ENCODE measurements around the gene ISG15. TPM values are rescaled to one million over a fixed set of nuclear protein-coding genes. Genes with fewer than 3 reads are reported as not detected.
A peak's percentile ranks its signal among the peaks of the same experiment; 100 is the strongest.

The ISG15 gene
- total RNA-seq = 10 to 100 TPM; 30.5 to 51.7 TPM

DNA sequence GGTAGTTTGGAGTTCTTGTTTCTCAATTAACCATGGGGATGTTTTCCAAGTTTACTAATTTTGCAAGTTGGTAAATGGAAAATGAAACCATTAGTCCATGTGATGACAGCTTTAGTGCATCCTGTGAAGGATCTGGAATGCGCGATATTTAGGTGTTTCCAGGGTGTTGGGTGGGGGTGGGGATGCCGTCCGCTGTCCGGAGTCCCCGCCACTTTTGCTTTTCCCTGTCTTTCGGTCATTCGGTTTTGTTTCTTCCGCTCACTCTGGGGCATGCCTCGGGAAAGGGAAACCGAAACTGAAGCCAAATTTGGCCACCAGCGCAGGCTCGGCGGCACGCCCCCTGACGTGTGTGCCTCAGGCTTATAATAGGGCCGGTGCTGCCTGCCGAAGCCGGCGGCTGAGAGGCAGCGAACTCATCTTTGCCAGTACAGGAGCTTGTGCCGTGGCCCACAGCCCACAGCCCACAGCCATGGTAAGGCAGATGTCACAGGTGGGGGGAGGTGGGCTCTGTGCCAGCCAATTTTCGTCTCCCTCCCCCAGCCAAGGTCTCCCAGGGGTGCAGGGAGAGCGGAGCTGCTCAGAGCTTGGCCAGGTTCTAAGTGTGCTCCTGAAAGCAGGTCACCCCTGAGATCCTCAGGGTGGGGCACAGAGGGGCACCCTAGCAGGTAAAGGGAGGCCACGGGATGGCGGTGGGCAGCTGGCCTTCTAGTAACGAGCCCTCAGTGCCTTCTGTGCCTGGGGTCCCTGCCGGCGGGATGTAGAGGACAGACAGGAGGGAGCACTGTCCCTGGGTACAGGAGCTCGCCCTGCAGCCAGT lies at the start of gene ISG15:
Gene ISG15 (plus strand): TSS at position 393 of the 817 bp plus-strand sequence. CDS start 77 bp downstream, at position 470.
- POLR2A ChIA-PET = no interaction called here
- Mint-ChIP-seq H3K4me3 (peak within 1 kb of the TSS; percentile 74), H3K4me1 (peaks cover 27% of the 10 kb centered on the region), H3K27me3 (peaks cover 2% of the 10 kb centered on the region), H3K27ac (peak within 1 kb of the TSS; percentile 80), H3K36me3 (ENCODE audit: low read depth) (no peaks in the 10 kb centered on the region), H3K9me3 (ENCODE audit: low read depth) (no peaks in the 10 kb centered on the region)
- CTCF ChIA-PET = interaction anchor here (0.6 to 2.2 kb wide), 4 partner anchors 11 to 109 kb away, joined by 3 to 14 read pairs (median 4); partner anchors contain the start of gene PLEKHN1
- intact Hi-C loops (cut with DNase I, micrococcal nuclease) = loop anchor here in 1 of 2 experiments (1.0 to 2.0 kb wide), 3 partner anchors 13 to 51 kb away; partner anchors contain the start of gene HES4
- peak; percentile 92 for DNase-seq
- peak; percentile 93 for ATAC-seq

DNA sequence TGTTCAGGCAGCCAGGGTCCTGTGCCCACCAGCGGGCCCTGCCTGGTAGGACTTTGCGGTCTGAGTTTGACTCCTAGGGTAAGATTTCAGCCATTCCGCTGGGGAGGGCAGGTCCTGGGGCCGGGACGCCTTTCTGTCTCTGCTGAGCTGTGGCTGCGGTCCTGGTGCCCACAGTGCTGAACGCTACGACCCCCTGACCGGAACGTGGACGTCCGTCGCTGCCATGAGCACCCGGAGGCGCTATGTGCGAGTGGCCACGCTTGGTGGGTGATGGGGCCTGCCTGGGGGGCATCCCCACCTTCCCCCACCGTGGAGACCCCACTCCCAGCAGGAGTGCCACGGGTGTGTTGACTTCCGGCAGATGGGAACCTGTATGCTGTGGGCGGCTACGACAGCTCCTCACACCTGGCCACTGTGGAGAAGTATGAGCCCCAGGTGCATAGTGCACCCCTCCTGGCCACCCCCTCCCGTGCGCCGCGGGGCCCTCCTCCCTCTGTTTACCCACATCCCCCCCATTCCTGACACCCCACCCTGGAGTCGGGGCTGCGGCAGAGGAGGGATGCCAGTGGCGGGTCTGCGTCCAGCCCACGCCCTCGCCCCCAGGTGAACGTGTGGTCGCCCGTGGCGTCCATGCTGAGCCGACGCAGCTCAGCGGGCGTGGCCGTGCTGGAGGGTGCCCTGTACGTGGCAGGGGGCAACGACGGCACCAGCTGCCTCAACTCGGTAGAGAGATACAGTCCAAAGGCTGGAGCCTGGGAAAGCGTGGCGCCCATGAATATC lies 49.4 kb upstream of the ISG15 start:
- no peak overlapping the region for H3K27ac Mint-ChIP-seq
- peaks cover 4% of the 10 kb centered on the region for H3K27me3 Mint-ChIP-seq
- DNase-seq (no peak), ATAC-seq (no peak)
- no peaks in the 10 kb centered on the region for H3K36me3 Mint-ChIP-seq (ENCODE audit: low read depth)
- no peak overlapping the region for H3K4me3 Mint-ChIP-seq
- CTCF ChIA-PET = interaction anchor here (0.9 kb wide), 1 partner anchor 43 kb away, joined by 4 read pairs; no protein-coding TSS in a partner anchor
- POLR2A ChIA-PET = no interaction called here
- intact Hi-C loops (cut with DNase I, micrococcal nuclease) = loop anchor here in 1 of 2 experiments (10.0 kb wide), 1 partner anchor 61 kb away; the partner anchor contains the start of gene AGRN
- H3K4me1 Mint-ChIP-seq = peaks cover 10% of the 10 kb centered on the region
- H3K9me3 Mint-ChIP-seq (ENCODE audit: low read depth) = no peaks in the 10 kb centered on the region

DNA sequence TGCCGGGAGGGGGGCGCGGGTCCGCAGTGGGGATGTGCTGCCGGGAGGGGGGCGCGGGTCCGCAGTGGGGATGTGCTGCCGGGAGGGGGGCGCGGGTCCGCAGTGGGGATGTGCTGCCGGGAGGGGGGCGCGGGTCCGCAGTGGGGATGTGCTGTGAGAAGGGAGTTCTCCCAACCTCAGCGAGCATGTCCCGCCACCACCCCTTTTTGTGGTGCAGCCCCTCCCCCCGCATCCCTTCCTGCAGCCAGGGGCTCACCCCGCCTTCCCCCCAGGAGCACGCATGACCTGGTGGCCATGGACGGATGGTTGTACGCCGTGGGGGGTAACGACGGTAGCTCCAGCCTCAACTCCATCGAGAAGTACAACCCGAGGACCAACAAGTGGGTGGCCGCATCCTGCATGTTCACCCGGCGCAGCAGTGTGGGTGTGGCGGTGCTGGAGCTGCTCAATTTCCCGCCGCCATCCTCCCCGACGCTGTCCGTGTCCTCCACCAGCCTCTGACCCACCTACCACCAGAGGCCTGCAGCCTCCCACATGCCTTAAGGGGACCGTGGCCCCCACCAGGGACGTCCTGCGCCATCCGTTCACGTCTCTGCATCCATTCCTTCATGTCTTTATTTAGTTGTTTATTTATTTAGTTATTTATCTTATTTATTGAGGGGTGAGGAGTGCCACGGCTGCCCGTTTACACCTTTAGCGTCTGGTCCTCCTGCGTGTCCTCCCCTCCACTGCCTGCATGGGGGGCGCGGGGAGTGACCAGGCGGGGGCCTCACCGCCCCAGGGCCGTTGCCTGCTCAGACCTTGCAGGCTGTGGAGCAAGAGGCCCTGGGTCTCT lies 48.4 kb upstream of the ISG15 start:
- POLR2A ChIA-PET = no interaction called here
- no peak for ATAC-seq
- Mint-ChIP-seq H3K4me1 (peaks cover 10% of the 10 kb centered on the region), H3K9me3 (ENCODE audit: low read depth) (no peaks in the 10 kb centered on the region), H3K4me3 (no peak overlapping the region), H3K27ac (no peak overlapping the region), H3K27me3 (peaks cover 11% of the 10 kb centered on the region), H3K36me3 (ENCODE audit: low read depth) (no peaks in the 10 kb centered on the region)
- intact Hi-C loops (cut with DNase I, micrococcal nuclease) = loop anchor here in 1 of 2 experiments (10.0 kb wide), 1 partner anchor 60 kb away; the partner anchor contains the start of gene AGRN
- CTCF ChIA-PET = no interaction called here
- no peak for DNase-seq

DNA sequence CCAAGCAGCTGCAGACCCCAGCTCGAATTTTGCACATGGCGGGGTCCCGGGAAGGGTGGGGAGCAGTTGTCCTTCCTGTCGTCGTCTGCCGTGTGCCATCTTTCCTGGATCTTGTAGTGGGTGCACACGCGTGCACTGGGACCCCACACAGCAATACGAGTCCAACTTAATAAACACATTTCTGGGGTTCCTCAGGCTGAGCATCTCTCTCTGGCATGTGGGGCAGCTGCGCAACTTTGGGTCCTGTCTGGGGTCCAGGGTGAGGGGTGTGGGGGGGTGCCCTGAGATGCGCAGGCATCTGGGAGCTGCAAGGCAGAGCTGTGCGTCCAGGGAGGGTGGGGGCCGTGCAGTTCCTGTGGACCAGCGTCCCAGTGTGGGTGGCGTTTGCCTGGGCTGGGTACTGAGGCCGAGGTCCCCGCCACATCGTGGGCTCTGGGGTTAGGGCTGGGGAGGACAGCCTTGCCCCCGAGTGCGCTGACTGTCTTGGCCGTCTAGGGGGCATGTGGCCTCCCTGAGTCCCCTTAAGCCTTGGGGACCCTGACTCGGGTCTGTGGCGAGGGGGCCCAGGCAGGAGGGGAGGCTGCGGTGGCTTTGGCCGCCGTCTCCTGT lies 47.7 kb upstream of the ISG15 start:
- ChIA-PET POLR2A (no interaction called here), CTCF (no interaction called here)
- Mint-ChIP-seq H3K27ac (no peak overlapping the region), H3K36me3 (ENCODE audit: low read depth) (no peaks in the 10 kb centered on the region), H3K4me3 (no peak overlapping the region), H3K4me1 (peaks cover 10% of the 10 kb centered on the region), H3K9me3 (ENCODE audit: low read depth) (no peaks in the 10 kb centered on the region), H3K27me3 (peaks cover 11% of the 10 kb centered on the region)
- ATAC-seq = no peak
- DNase-seq = no peak
- intact Hi-C loops (cut with DNase I, micrococcal nuclease) = loop anchor here in 1 of 2 experiments (10.0 kb wide), 1 partner anchor 59 kb away; the partner anchor contains the start of gene AGRN

GRCh38 chr1:966135-966703 lies 47.1 kb upstream of the ISG15 start, which contains the start of gene PLEKHN1:
TSS of gene PLEKHN1 (plus strand) at chr1:966482. CDS start at chr1:966532, 50 bp downstream.
- Mint-ChIP-seq H3K27ac (no peak within 1 kb of the TSS), H3K4me3 (peak within 1 kb of the TSS; percentile 68), H3K36me3 (ENCODE audit: low read depth) (no peaks in the 10 kb centered on the region), H3K4me1 (peaks cover 10% of the 10 kb centered on the region), H3K9me3 (ENCODE audit: low read depth) (no peaks in the 10 kb centered on the region), H3K27me3 (peaks cover 11% of the 10 kb centered on the region)
- peak; percentile 53 for DNase-seq
- intact Hi-C loops (cut with DNase I, micrococcal nuclease) = loop anchor here in 1 of 2 experiments (10.0 kb wide), 1 partner anchor 59 kb away; the partner anchor contains the start of gene AGRN
- ChIA-PET CTCF (interaction anchor here (0.7 kb wide), 1 partner anchor 47 kb away, joined by 3 read pairs; the partner anchor contains the start of gene ISG15), POLR2A (no interaction called here)
- ATAC-seq = peak; percentile 59

- Mint-ChIP-seq H3K27ac (no peak overlapping the region), H3K4me1 (peaks cover 5% of the 10 kb centered on the region), H3K4me3 (peak overlapping the region; percentile 68), H3K9me3 (ENCODE audit: low read depth) (no peaks in the 10 kb centered on the region), H3K36me3 (ENCODE audit: low read depth) (no peaks in the 10 kb centered on the region), H3K27me3 (peaks cover 11% of the 10 kb centered on the region)
- POLR2A ChIA-PET = no interaction called here
- peak; percentile 93 for ATAC-seq
- CTCF ChIA-PET = interaction anchor here (0.6 to 1.6 kb wide), 3 partner anchors 10 to 47 kb away, joined by 3 to 5 read pairs (median 3); partner anchors contain the start of gene ISG15
- intact Hi-C loops (cut with DNase I, micrococcal nuclease) = loop anchor here in 1 of 2 experiments (10.0 kb wide), 1 partner anchor 58 kb away; the partner anchor contains the start of gene AGRN
- peak; percentile 92 for DNase-seq
These were observed 46.5 kb upstream of the ISG15 start for GRCh38 chr1:966704-967300.

GRCh38 chr1:967466-968343 lies 45.6 kb upstream of the ISG15 start:
- Mint-ChIP-seq H3K9me3 (ENCODE audit: low read depth) (no peaks in the 10 kb centered on the region), H3K4me3 (no peak overlapping the region), H3K4me1 (peaks cover 5% of the 10 kb centered on the region), H3K36me3 (ENCODE audit: low read depth) (no peaks in the 10 kb centered on the region), H3K27me3 (peaks cover 11% of the 10 kb centered on the region), H3K27ac (no peak overlapping the region)
- intact Hi-C loops (cut with DNase I, micrococcal nuclease) = loop anchor here in 1 of 2 experiments (10.0 kb wide), 1 partner anchor 57 kb away; the partner anchor contains the start of gene AGRN
- DNase-seq = no peak
- CTCF ChIA-PET = interaction anchor here (0.5 to 1.6 kb wide), 3 partner anchors 9 to 34 kb away, joined by 3 to 5 read pairs (median 3); no protein-coding TSS in a partner anchor
- POLR2A ChIA-PET = no interaction called here
- ATAC-seq = no peak

DNA sequence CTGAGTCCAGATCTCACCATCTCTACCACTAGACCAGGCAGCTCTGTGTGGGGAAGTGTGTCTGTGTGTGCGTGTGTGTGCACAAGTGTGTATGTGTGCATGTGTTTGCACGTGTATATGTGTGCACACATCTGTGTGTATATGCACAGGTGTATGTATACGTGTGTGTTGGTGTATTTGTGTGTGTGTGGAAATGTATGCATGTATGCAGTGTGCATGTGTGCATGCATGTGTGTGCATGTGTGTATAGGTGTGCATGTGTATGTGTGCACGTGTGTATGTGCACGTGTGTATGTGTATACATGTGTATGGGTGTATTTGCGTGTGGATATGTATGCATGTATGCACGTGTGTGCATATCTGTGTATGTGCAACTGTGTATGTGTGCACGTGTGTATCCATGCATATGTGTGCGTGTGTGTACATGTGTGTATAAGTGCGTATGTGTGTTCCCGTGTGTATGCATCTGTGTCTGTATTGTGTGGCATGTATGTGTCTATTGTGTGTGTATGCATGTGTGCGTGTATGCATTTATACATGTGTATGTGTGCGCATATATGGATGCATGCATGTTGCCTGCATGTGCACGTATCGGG lies 43.9 kb upstream of the ISG15 start:
- ATAC-seq (no peak), DNase-seq (no peak)
- Mint-ChIP-seq H3K9me3 (ENCODE audit: low read depth) (no peaks in the 10 kb centered on the region), H3K4me3 (no peak overlapping the region), H3K36me3 (ENCODE audit: low read depth) (no peaks in the 10 kb centered on the region), H3K27me3 (peaks cover 12% of the 10 kb centered on the region), H3K4me1 (peaks cover 5% of the 10 kb centered on the region), H3K27ac (no peak overlapping the region)
- CTCF ChIA-PET = no interaction called here
- POLR2A ChIA-PET = no interaction called here
- intact Hi-C loops (cut with DNase I, micrococcal nuclease) = loop anchor here in 1 of 2 experiments (10.0 kb wide), 1 partner anchor 55 kb away; the partner anchor contains the start of gene AGRN

All from activated CD4-positive, alpha-beta T cell treated with anti-CD3 and anti-CD28 coated beads for 36 hours (primary cell).